HepG2 (cell line): Measurements from ENCODE around the gene CCDC86. TPM values are rescaled to one million over a fixed set of nuclear protein-coding genes. Genes with fewer than 3 reads are reported as not detected.

Experiments
- ATAC-seq: fragments of 200-7000 bp; cut with Tn5 transposase; 3 replicates; pipeline ENCODE4 v1.9.1; 2020; ENCODE audit warnings: mild to moderate bottlenecking, moderate library complexity
- BruUV-seq: library from RNA; stranded (reverse); fragments of 400-500 nt; replicated peaks from 2 replicates; lab custom pipeline; 2021; lab: Mats Ljungman, UMichigan
- CTCF ChIA-PET: fragments of 300-600 bp; formaldehyde crosslinking; extraction: SDS; loops from one replicate; lab custom pipeline; 2021; ENCODE audit warnings: low total read pairs, inconsistent platforms, low intra/inter-chr PET ratio; lab: Yijun Ruan, JAX
- POLR2A ChIA-PET: fragments of 350-600 bp; sonication (Branson Sonifier 250); formaldehyde crosslinking; loops from one replicate; lab custom pipeline; 2020; ENCODE audit warnings: antibody characterized with exemption, inconsistent platforms; lab: Yijun Ruan, JAX
- DNase-seq: peaks from one replicate; pipeline ENCODE4 v3.0.0-alpha.2; 2015; ENCODE audit warnings: low spot score
- FAIRE-seq: peaks from 3 replicates; lab custom pipeline; 2011; peaks lifted over from hg19 to GRCh38; lab: Jason Lieb, UNC
- H2AFZ ChIP-seq: one replicate; pipeline ENCODE4 v1.6.1; 2011; ENCODE audit warnings: low read length, inconsistent platforms
- H3K27ac ChIP-seq: fragments of 300-600 bp; 3 replicates; pipeline ENCODE4 v1.8.0; 2011; ENCODE audit warnings: mixed run types, mild to moderate bottlenecking, mixed read lengths, low read length, inconsistent platforms; ENCODE audit not compliant: insufficient read depth; ENCODE audit errors: extremely low read length
- H3K27me3 ChIP-seq, 2 experiments: fragments of 200-600 bp in 1 of 2; 2 replicates in 1 of 2; 3 replicates in 1 of 2; pipeline versions ENCODE4 v1.6.0 to v1.8.0; 2011; ENCODE audit warnings: low read length in 2 of 2, mild to moderate bottlenecking in 2 of 2, moderate library complexity in 2 of 2, inconsistent platforms in 1 of 2; ENCODE audit not compliant: insufficient read depth in 2 of 2, control insufficient read depth in 1 of 2
- H3K36me3 ChIP-seq, 2 experiments: fragments of 200-600 bp in 1 of 2; replicated peaks in 1 of 2; 2 replicates in 1 of 2; 3 replicates in 1 of 2; pipeline versions ENCODE4 v1.5.1 to v1.8.0; 2011; ENCODE audit warnings: low read length in 2 of 2, inconsistent platforms in 1 of 2; ENCODE audit not compliant: insufficient read depth in 2 of 2, control insufficient read depth in 1 of 2
- H3K4me1 ChIP-seq: 2 replicates; pipeline ENCODE4 v1.5.1; 2012; ENCODE audit warnings: low read length, inconsistent platforms; ENCODE audit not compliant: insufficient read depth
- H3K4me2 ChIP-seq: 2 replicates; pipeline ENCODE4 v1.6.0; 2011; ENCODE audit warnings: low read depth, low read length, inconsistent platforms
- H3K4me3 ChIP-seq, 3 experiments: fragments of 200-600 bp in 1 of 3; sonication (generic), shearing (Covaris generic) in 1 of 3; replicated peaks in 1 of 3; 2 replicates each; pipeline ENCODE4 v1.5.1; 2011 to 2016; ENCODE audit warnings: low read length in 3 of 3, inconsistent platforms in 2 of 3, low read depth in 2 of 3, mild to moderate bottlenecking in 2 of 3, control low read depth in 1 of 3, mixed read lengths in 1 of 3; ENCODE audit not compliant: insufficient read depth in 1 of 3
- H3K79me2 ChIP-seq: one replicate; pipeline ENCODE4 v1.6.1; 2011; ENCODE audit warnings: low read length, inconsistent platforms; ENCODE audit not compliant: insufficient read depth
- H3K9ac ChIP-seq: 2 replicates; pipeline ENCODE4 v1.6.0; 2011; ENCODE audit warnings: mild to moderate bottlenecking, low read depth, low read length, inconsistent platforms; ENCODE audit not compliant: insufficient read depth
- H3K9me3 ChIP-seq: 2 replicates; pipeline ENCODE4 v1.5.1; 2012; ENCODE audit warnings: mild to moderate bottlenecking, low read length
- H4K20me1 ChIP-seq: 2 replicates; pipeline ENCODE4 v1.6.0; 2011; ENCODE audit warnings: inconsistent platforms, mild to moderate bottlenecking, low read length, moderate library complexity; ENCODE audit not compliant: insufficient read depth
- NCOA5 ChIP-seq: sonication (generic); formaldehyde crosslinking; IDR thresholded peaks from 2 replicates; pipeline ENCODE4 v1.4.0; 2020; ENCODE audit warnings: missing genetic modification reagents
- SMAD3 ChIP-seq: sonication (generic); formaldehyde crosslinking; IDR thresholded peaks from 2 replicates; pipeline ENCODE4 v1.4.0; 2020; ENCODE audit warnings: missing genetic modification reagents
- ZNF232 ChIP-seq: sonication (generic); formaldehyde crosslinking; IDR thresholded peaks from 2 replicates; pipeline ENCODE4 v1.4.0; 2020; ENCODE audit warnings: missing genetic modification reagents, borderline replicate concordance
- ZNF549 ChIP-seq: sonication (generic); formaldehyde crosslinking; IDR thresholded peaks from 2 replicates; pipeline ENCODE4 v1.5.0; 2020; ENCODE audit warnings: missing genetic modification reagents
- WGBS: methylation state at CpG from one replicate; pipeline ENCODE4 v1.1.6; 2017; ENCODE audit warnings: low lambda C conversion rate; 5-methylcytosine and 5-hydroxymethylcytosine counted together
- in situ Hi-C: cut with HindIII; loops from 2 replicates; pipeline ENCODE4 v1.10.0; 2017; ENCODE audit warnings: low pct_unique_long_range_greater_than_20kb; ENCODE audit not compliant: extremely low pct_ligation_motif_present
- intact Hi-C: fragments of 100-400 bp; cut with micrococcal nuclease; formaldehyde crosslinking; loops from one replicate; pipeline ENCODE4 v1.10.0; 2022; ENCODE audit not compliant: unreplicated experiment
- polyA plus RNA-seq, 8 experiments: library from polyadenylated mRNA; depleted of rRNA in 3 of 8; stranded (reverse) in 7 of 8; unstranded in 1 of 8; fragments of >200 nt; fragmentation: Illumina TruSeq in 4 of 8; extraction: Trizol in 4 of 8; gene quantifications; 2 replicates each; pipeline versions ENCODE4 v1.2.1 to v1.2.3, GENCODE V29; 2011 to 2016; ENCODE audit warnings: low read depth in 4 of 8, missing spikeins in 1 of 8, mixed read lengths in 1 of 8; ENCODE audit not compliant: insufficient read depth in 1 of 8
- total RNA-seq, 5 experiments: library from RNA; depleted of rRNA; stranded (reverse); fragments of >200 nt; fragmentation: Illumina TruSeq; extraction: Trizol; gene quantifications; 2 replicates each; pipeline ENCODE4 v1.2.3, GENCODE V29; 2016; ENCODE audit warnings: low read depth in 1 of 5
- TF ChIP-seq, protein P1 (sequence below): sonication (generic); formaldehyde crosslinking; IDR thresholded peaks from 2 replicates; pipeline ENCODE4 v1.4.0; 2020; ENCODE audit warnings: missing genetic modification reagents, mild to moderate bottlenecking, borderline replicate concordance

CCDC86 gene
- total and polyA plus RNA-seq, 2 of the 13 experiments (the other 11 are each of a cell fraction or from before 2014, with no cell fraction given), result 33.8 to 37.6 TPM

- in situ Hi-C loops, result no loop called here
- TF ChIP-seq, protein P1, sequence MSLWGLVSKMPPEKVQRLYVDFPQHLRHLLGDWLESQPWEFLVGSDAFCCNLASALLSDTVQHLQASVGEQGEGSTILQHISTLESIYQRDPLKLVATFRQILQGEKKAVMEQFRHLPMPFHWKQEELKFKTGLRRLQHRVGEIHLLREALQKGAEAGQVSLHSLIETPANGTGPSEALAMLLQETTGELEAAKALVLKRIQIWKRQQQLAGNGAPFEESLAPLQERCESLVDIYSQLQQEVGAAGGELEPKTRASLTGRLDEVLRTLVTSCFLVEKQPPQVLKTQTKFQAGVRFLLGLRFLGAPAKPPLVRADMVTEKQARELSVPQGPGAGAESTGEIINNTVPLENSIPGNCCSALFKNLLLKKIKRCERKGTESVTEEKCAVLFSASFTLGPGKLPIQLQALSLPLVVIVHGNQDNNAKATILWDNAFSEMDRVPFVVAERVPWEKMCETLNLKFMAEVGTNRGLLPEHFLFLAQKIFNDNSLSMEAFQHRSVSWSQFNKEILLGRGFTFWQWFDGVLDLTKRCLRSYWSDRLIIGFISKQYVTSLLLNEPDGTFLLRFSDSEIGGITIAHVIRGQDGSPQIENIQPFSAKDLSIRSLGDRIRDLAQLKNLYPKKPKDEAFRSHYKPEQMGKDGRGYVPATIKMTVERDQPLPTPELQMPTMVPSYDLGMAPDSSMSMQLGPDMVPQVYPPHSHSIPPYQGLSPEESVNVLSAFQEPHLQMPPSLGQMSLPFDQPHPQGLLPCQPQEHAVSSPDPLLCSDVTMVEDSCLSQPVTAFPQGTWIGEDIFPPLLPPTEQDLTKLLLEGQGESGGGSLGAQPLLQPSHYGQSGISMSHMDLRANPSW (CRISPR knock-in tag), result no peak
- TF ChIP-seq NCOA5 (CRISPR knock-in tag) (no peak), ZNF232 (CRISPR knock-in tag) (no peak), ZNF549 (CRISPR knock-in tag) (no peak), SMAD3 (no peak)
- H3K4me3 ChIP-seq, result no peak overlapping the region
- H3K9me3 ChIP-seq, result no peaks in the 10 kb centered on the region
- no peak overlapping the region for H3K27ac ChIP-seq
- no peaks in the 10 kb centered on the region for H3K27me3 ChIP-seq
- CTCF ChIA-PET, result no interaction called here
- H3K79me2 ChIP-seq, result no peaks in the 10 kb centered on the region
- peaks cover 32% of the 10 kb centered on the region for H3K4me1 ChIP-seq
- POLR2A ChIA-PET, result no interaction called here
- FAIRE-seq (no peak), DNase-seq (no peak), ATAC-seq (no peak)
- 91% methylated on average over 5 of the region's 5 CpGs for WGBS
- no peak overlapping the region for H3K9ac ChIP-seq
- intact Hi-C loops, result no loop called here
- no peak overlapping the region for H2AFZ ChIP-seq
- H3K4me2 ChIP-seq, result no peak overlapping the region
- H4K20me1 ChIP-seq, result 0 out of 2 replicates have a peak, but pooled peaks cover 3% of the 10 kb centered on the region
- no TSS peak for BruUV-seq
- peaks cover 0 to 1% of the 10 kb centered on the region in 2 experiments; a peak in 1 of 5 replicates for H3K36me3 ChIP-seq
Measured at GRCh38 chr11:60878245-60879101, 36.6 kb downstream of the CCDC86 start.
